ENCODE data around the gene PRKRA. TPM values are rescaled to one million over a fixed set of nuclear protein-coding genes. Genes with fewer than 3 reads are reported as not detected.

PRKRA gene
- total and polyA plus RNA-seq, 2 of the 13 experiments (the other 11 are each of a cell fraction or from before 2014, with no cell fraction given), result 53.1 to 74.7 TPM

DNA sequence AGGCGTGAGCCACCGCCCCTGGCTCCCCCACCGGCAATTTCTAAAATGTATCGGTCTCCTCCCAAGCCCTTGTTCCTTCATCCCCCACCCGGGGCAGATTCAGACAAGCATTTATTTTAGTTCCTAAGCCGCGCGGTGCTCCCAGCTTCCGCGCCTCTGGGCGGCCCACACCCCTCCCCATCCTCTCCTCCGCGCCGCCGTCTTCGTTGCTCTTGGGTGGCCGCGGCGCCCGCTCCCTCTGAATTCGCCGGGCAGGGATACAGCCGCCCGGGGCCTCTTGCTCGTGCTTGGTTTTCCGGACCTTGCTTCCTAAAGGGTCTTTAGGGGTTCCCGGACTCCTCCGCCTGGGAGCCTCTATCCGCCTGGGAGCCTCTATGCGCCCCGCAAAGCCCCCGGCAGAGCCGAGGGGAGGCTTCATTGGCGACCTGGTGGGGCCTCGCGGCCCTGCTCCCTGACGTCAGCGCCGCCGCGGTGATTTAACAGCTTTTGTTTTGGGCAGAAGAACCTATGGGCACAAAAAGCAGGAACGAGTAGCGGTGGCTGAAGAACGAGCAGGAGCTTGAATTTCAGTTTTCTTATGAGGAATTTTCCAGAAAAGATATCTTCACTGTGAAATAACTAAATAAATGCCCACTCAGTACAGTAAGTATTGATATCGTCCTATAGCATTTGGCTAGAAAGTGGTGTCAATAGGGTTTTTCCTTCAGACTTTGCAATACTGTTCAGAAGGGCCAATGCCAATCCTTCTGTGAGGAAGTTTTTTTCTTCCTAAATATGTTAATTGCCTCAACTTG is 37.3 kb downstream of the PRKRA start:
- Histone ChIP-seq H3K36me3 (replicated peaks in 1 of 2; ENCODE audit: control insufficient read depth in 1 of 2, insufficient read depth in 2 of 2, low read length in 2 of 2) (no peaks in the 10 kb centered on the region), H3K27me3 (ENCODE audit: control insufficient read depth in 1 of 2, insufficient read depth in 2 of 2, low read length in 2 of 2) (peaks cover 0 to 9% of the 10 kb centered on the region in 2 experiments; a peak in 1 of 5 replicates), H3K4me3 (replicated peaks in 1 of 3; ENCODE audit: insufficient read depth in 1 of 3, low read depth in 2 of 3, low read length in 3 of 3) (peak overlapping the region; percentile 60 to 75 (median 65)), H3K9ac (ENCODE audit: insufficient read depth, low read depth, low read length) (peak overlapping the region; percentile 41), H3K4me2 (ENCODE audit: low read depth, low read length) (peak overlapping the region; percentile 92), H3K27ac (ENCODE audit: extremely low read length, insufficient read depth, low read length) (no peak overlapping the region), H3K4me1 (ENCODE audit: insufficient read depth, low read length) (peaks cover 16% of the 10 kb centered on the region; the same call in 1 of the 2 replicates), H4K20me1 (ENCODE audit: insufficient read depth, low read length) (no peaks in the 10 kb centered on the region), H2AFZ (ENCODE audit: low read length) (peak overlapping the region; percentile 57), H3K9me3 (ENCODE audit: low read length) (no peaks in the 10 kb centered on the region), H3K79me2 (ENCODE audit: insufficient read depth, low read length) (no peaks in the 10 kb centered on the region)
- FAIRE-seq (no peak), ATAC-seq (peak; percentile 85), DNase-seq (ENCODE audit: low spot score) (peak; percentile 30)
- BruUV-seq (replicated peaks), result no TSS peak
- intact Hi-C loops (cut with micrococcal nuclease; ENCODE audit: unreplicated experiment), result loop anchor here (1.0 to 5.0 kb wide), 6 partner anchors 16 to 431 kb away; partner anchors contain the start of genes PJVK, PRKRA and RBM45
- in situ Hi-C loops (cut with HindIII; ENCODE audit: extremely low pct_ligation_motif_present, low pct_unique_long_range_greater_than_20kb), result loop anchor here (10.0 kb wide), 2 partner anchors 109 to 299 kb away; partner anchors contain the start of gene RBM45
- WGBS (ENCODE audit: low lambda C conversion rate), result 2% methylated on average over 30 of the region's 45 CpGs
- ChIA-PET POLR2A (interaction anchor here (1.3 to 3.8 kb wide), 6 partner anchors 9 to 301 kb away, joined by 3 to 47 read pairs (median 10); partner anchors contain the start of genes PJVK, PLEKHA3, PRKRA and RBM45), CTCF (ENCODE audit: low intra/inter-chr PET ratio, low total read pairs) (interaction anchor here (1.3 to 2.7 kb wide), 4 partner anchors 16 to 304 kb away, joined by 5 to 24 read pairs (median 8); no protein-coding TSS in a partner anchor)
- 0 out of 2 replicates have a peak, but pooled peaks have one; percentile 20 for TF ChIP-seq ZNF3 (CRISPR knock-in tag; IDR thresholded peaks at IDR 0.05)
- TF ChIP-seq ZNF354B (CRISPR knock-in tag; IDR thresholded peaks at IDR 0.05), result peak; percentile 47; the same call in 1 of the 2 replicates
- TF ChIP-seq ARID2 (CRISPR knock-in tag; IDR thresholded peaks at IDR 0.05; ENCODE audit: borderline replicate concordance), result peak; percentile 81; the same call in 1 of the 2 replicates
- TF ChIP-seq, protein P1, sequence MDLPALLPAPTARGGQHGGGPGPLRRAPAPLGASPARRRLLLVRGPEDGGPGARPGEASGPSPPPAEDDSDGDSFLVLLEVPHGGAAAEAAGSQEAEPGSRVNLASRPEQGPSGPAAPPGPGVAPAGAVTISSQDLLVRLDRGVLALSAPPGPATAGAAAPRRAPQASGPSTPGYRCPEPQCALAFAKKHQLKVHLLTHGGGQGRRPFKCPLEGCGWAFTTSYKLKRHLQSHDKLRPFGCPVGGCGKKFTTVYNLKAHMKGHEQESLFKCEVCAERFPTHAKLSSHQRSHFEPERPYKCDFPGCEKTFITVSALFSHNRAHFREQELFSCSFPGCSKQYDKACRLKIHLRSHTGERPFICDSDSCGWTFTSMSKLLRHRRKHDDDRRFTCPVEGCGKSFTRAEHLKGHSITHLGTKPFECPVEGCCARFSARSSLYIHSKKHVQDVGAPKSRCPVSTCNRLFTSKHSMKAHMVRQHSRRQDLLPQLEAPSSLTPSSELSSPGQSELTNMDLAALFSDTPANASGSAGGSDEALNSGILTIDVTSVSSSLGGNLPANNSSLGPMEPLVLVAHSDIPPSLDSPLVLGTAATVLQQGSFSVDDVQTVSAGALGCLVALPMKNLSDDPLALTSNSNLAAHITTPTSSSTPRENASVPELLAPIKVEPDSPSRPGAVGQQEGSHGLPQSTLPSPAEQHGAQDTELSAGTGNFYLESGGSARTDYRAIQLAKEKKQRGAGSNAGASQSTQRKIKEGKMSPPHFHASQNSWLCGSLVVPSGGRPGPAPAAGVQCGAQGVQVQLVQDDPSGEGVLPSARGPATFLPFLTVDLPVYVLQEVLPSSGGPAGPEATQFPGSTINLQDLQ (CRISPR knock-in tag; IDR thresholded peaks at IDR 0.05), result no peak
- TF ChIP-seq ZNF335 (CRISPR knock-in tag; IDR thresholded peaks at IDR 0.05), result peak; percentile 98
- TF ChIP-seq HDAC1 (CRISPR knock-in tag; IDR thresholded peaks at IDR 0.05), result 0 out of 2 replicates have a peak, but pooled peaks have one; percentile 52
- no peak for TF ChIP-seq STAG1 (CRISPR knock-in tag; IDR thresholded peaks at IDR 0.05)
- 0 out of 2 replicates have a peak, but pooled peaks have one; percentile 19 for TF ChIP-seq ZNF331 (CRISPR knock-in tag; IDR thresholded peaks at IDR 0.05)
- no peak for TF ChIP-seq IRX3 (CRISPR knock-in tag; IDR thresholded peaks at IDR 0.05; ENCODE audit: borderline replicate concordance, low read depth)
- peak; percentile 56 for TF ChIP-seq CREM (IDR thresholded peaks at IDR 0.05)
- no peak for TF ChIP-seq CREM (CRISPR knock-in tag; IDR thresholded peaks at IDR 0.05)
- TF ChIP-seq RXRA (CRISPR knock-in tag; IDR thresholded peaks at IDR 0.05), result peak; percentile 56; the same call in 1 of the 2 replicates
- TF ChIP-seq, protein P2, sequence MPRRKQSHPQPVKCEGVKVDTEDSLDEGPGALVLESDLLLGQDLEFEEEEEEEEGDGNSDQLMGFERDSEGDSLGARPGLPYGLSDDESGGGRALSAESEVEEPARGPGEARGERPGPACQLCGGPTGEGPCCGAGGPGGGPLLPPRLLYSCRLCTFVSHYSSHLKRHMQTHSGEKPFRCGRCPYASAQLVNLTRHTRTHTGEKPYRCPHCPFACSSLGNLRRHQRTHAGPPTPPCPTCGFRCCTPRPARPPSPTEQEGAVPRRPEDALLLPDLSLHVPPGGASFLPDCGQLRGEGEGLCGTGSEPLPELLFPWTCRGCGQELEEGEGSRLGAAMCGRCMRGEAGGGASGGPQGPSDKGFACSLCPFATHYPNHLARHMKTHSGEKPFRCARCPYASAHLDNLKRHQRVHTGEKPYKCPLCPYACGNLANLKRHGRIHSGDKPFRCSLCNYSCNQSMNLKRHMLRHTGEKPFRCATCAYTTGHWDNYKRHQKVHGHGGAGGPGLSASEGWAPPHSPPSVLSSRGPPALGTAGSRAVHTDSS (CRISPR knock-in tag; conservative IDR thresholded peaks at IDR 0.05), result no peak
- TF ChIP-seq, protein P3, sequence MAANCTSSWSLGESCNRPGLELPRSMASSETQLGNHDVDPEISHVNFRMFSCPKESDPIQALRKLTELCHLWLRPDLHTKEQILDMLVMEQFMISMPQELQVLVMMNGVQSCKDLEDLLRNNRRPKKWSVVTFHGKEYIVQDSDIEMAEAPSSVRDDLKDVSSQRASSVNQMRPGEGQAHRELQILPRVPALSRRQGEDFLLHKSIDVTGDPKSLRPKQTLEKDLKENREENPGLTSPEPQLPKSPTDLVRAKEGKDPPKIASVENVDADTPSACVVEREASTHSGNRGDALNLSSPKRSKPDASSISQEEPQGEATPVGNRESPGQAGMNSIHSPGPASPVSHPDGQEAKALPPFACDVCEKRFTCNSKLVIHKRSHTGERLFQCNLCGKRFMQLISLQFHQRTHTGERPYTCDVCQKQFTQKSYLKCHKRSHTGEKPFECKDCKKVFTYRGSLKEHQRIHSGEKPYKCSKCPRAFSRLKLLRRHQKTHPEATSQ (CRISPR knock-in tag; IDR thresholded peaks at IDR 0.05; ENCODE audit: borderline replicate concordance), result no peak
- TF ChIP-seq KDM2A (CRISPR knock-in tag; IDR thresholded peaks at IDR 0.05; ENCODE audit: borderline replicate concordance, low read depth), result peak; percentile 74; the same call in 1 of the 2 replicates
- TF ChIP-seq, protein P4, sequence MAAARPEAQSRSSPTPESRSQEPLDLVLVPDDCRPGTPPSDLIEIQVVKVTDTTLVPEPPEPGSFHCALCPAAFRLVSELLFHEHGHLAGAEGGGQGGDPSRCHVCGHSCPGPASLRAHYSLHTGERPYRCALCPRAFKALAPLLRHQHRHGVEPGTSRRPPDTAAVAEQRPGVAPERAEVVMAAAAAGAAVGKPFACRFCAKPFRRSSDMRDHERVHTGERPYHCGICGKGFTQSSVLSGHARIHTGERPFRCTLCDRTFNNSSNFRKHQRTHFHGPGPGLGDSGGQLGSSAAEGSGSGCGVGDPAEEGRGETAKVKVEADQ (CRISPR knock-in tag; IDR thresholded peaks at IDR 0.05; ENCODE audit: borderline replicate concordance), result no peak
